OCI-LY3 (cell line): ENCODE results near the gene LEMD1.

Experiments
- H2AFZ ChIP-seq: fragments of 200-600, 300-600 bp; shearing (Covaris generic); 2 replicates; pipeline ENCODE4 v1.6.0; 2014; ENCODE audit warnings: antibody characterized with exemption, low read depth, low read length
- H3K27ac ChIP-seq: fragments of 200-600, 300-600 bp; sonication (generic); 2 replicates; pipeline ENCODE4 v1.5.1; 2014; ENCODE audit warnings: mild to moderate bottlenecking, low read length, moderate library complexity, mixed read lengths
- H3K27me3 ChIP-seq: fragments of 200-600, 300-600 bp; sonication (generic); 2 replicates; pipeline ENCODE4 v1.6.1; 2014; ENCODE audit warnings: low read depth, low read length, mixed read lengths
- H3K36me3 ChIP-seq: fragments of 200-600, 300-600 bp; sonication (generic); replicated peaks from 2 replicates; pipeline ENCODE3; 2014; ENCODE audit warnings: low read depth, low read length, mixed read lengths
- H3K4me1 ChIP-seq: fragments of 300-600, 200-600 bp; sonication (generic); 2 replicates; pipeline ENCODE4 v1.6.1; 2014; ENCODE audit warnings: low read length, mixed read lengths
- H3K4me2 ChIP-seq: fragments of 200-600, 300-600 bp; sonication (generic); 2 replicates; pipeline ENCODE4 v1.6.1; 2014; ENCODE audit warnings: low read length, mixed read lengths
- H3K4me3 ChIP-seq: fragments of 300-600, 200-600 bp; sonication (generic); 2 replicates; pipeline ENCODE4 v1.5.1; 2014; ENCODE audit warnings: antibody characterized with exemption, mild to moderate bottlenecking, low read length, moderate library complexity
- H3K79me2 ChIP-seq: fragments of 300-600, 200-600 bp; shearing (Covaris generic); 2 replicates; pipeline ENCODE4 v1.6.1; 2014; ENCODE audit warnings: mild to moderate bottlenecking, low read length, mixed read lengths
- H3K9ac ChIP-seq: fragments of 300-600, 200-600 bp; shearing (Covaris generic); 2 replicates; pipeline ENCODE4 v1.6.0; 2014; ENCODE audit warnings: mild to moderate bottlenecking, low read length, moderate library complexity
- H3K9me3 ChIP-seq: fragments of 200-600, 300-600 bp; shearing (Covaris generic); 2 replicates; pipeline ENCODE4 v1.6.1; 2014; ENCODE audit warnings: low read length, mixed read lengths; ENCODE audit not compliant: insufficient read depth
- H4K20me1 ChIP-seq: fragments of 200-600, 300-600 bp; sonication (generic); 2 replicates; pipeline ENCODE4 v1.6.1; 2016; ENCODE audit warnings: low read length, mixed read lengths; ENCODE audit not compliant: insufficient read depth
- EZH2phosphoT487 ChIP-seq: fragments of 200-600 bp; shearing (Covaris generic); IDR thresholded peaks from 2 replicates; pipeline ENCODE4 v1.6.1; 2018; ENCODE audit warnings: antibody characterized with exemption, mixed run types, low read depth
- TF ChIP-seq, protein P1 (sequence below): fragments of 200-600, 300-600 bp; sonication (generic); IDR thresholded peaks from 2 replicates; pipeline ENCODE4 v1.5.1; 2014; ENCODE audit warnings: antibody characterized with exemption, low read length, low read depth

Gene LEMD1

DNA sequence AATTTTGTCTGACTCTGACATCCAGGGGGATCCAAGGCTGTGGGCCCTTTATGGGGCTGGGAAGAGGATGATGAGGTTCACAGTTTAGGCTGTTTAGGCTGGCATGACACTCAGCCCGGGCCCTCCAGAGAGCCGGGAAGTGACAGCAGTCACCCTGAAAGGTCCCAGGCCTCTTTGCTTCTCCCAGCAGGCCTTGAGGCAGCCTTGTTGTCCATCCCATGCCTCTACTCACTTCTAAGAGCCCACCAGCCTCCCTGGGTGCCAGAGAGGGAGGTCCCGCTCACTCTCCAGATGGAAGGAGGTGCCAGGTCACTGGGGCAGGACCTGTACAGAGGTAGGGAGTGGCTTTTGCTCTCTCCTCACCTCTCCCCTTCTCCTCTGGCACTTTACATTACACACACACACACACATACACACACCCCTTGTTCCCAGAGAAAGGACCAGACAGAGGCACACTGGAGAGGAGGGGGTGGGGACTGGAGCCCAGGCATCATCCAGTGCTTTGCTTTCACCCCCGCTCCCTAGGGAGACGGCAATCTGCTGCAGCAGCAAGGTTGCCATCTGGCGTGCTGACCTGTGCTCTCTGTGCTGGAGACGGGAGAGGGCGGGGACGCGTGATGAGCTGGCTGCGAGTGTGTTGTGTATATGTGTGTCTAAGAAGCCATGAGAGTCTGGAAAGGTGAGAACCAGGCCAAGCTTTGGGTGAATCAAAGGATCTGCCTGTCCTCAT lies 69.7 kb downstream of the LEMD1 start:
- Histone ChIP-seq H3K36me3 (no peaks in the 10 kb centered on the region), H3K4me3 (no peak overlapping the region), H3K79me2 (no peaks in the 10 kb centered on the region), H3K9me3 (no peaks in the 10 kb centered on the region), H4K20me1 (no peaks in the 10 kb centered on the region), H3K9ac (no peak overlapping the region), H3K27me3 (peaks cover 6% of the 10 kb centered on the region), H3K4me2 (no peak overlapping the region), H2AFZ (peak overlapping the region; percentile 22; the same call in 1 of the 2 replicates), H3K27ac (no peak overlapping the region), H3K4me1 (peaks cover 30% of the 10 kb centered on the region)
- no peak for TF ChIP-seq EZH2phosphoT487
- TF ChIP-seq, protein P1, sequence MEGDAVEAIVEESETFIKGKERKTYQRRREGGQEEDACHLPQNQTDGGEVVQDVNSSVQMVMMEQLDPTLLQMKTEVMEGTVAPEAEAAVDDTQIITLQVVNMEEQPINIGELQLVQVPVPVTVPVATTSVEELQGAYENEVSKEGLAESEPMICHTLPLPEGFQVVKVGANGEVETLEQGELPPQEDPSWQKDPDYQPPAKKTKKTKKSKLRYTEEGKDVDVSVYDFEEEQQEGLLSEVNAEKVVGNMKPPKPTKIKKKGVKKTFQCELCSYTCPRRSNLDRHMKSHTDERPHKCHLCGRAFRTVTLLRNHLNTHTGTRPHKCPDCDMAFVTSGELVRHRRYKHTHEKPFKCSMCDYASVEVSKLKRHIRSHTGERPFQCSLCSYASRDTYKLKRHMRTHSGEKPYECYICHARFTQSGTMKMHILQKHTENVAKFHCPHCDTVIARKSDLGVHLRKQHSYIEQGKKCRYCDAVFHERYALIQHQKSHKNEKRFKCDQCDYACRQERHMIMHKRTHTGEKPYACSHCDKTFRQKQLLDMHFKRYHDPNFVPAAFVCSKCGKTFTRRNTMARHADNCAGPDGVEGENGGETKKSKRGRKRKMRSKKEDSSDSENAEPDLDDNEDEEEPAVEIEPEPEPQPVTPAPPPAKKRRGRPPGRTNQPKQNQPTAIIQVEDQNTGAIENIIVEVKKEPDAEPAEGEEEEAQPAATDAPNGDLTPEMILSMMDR: peak; percentile 13; the same call in 1 of the 2 replicates

DNA sequence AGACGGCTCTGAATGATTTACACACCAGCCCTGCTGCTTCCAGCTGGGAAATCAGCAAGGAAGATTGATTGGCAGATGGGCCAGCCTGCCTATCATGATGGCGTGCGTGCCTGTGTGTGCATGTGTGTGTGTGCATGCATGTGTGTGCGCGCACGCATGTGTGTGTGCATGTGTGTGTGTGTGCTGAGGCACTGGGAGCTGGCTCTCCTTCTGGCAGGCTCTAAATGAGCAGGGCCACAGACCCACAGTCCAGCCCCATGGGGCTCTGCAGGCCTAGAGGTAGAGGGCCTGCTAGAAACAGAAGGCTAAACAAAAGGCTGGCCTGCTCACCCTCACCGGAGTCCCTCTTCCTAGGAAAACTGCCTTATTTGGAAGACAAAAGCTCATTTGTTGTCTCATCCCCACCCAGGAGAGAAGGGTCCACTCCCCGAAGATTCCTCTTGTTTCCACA lies 71.1 kb downstream of the LEMD1 start:
- Histone ChIP-seq H3K4me2 (no peak overlapping the region), H3K4me1 (peaks cover 30% of the 10 kb centered on the region), H3K27ac (no peak overlapping the region), H2AFZ (no peak overlapping the region), H3K4me3 (no peak overlapping the region), H3K9me3 (no peaks in the 10 kb centered on the region), H3K27me3 (no peaks in the 10 kb centered on the region), H4K20me1 (no peaks in the 10 kb centered on the region), H3K79me2 (no peaks in the 10 kb centered on the region), H3K9ac (no peak overlapping the region), H3K36me3 (no peaks in the 10 kb centered on the region)
- TF ChIP-seq, protein P1: no peak
- TF ChIP-seq EZH2phosphoT487: no peak

DNA sequence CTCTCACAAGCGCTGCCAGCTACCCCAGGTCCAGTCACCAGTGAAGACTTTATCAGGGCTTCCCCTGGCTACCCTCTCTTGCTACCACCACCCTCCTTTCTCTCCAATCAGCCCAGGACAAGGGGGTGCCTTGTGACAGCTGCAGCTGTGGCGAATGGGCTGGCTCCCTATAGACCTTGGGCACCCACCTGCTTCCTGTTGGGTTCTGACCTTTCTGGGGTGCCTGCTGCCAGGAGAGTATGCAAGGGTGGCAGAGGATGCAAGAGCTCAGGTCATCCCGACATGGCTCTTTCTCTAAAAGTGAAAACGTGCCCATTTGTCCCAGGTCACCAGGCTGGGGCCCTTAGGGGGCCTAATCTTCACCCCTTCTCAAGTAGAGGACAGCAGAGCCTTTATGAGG lies 71.7 kb downstream of the LEMD1 start:
- Histone ChIP-seq H3K4me1 (peaks cover 30% of the 10 kb centered on the region), H3K4me3 (no peak overlapping the region), H3K9ac (no peak overlapping the region), H3K27me3 (no peaks in the 10 kb centered on the region), H3K79me2 (no peaks in the 10 kb centered on the region), H3K36me3 (no peaks in the 10 kb centered on the region), H4K20me1 (no peaks in the 10 kb centered on the region), H2AFZ (no peak overlapping the region), H3K9me3 (no peaks in the 10 kb centered on the region), H3K27ac (no peak overlapping the region), H3K4me2 (no peak overlapping the region)
- TF ChIP-seq, protein P1: no peak
- TF ChIP-seq EZH2phosphoT487: no peak

DNA sequence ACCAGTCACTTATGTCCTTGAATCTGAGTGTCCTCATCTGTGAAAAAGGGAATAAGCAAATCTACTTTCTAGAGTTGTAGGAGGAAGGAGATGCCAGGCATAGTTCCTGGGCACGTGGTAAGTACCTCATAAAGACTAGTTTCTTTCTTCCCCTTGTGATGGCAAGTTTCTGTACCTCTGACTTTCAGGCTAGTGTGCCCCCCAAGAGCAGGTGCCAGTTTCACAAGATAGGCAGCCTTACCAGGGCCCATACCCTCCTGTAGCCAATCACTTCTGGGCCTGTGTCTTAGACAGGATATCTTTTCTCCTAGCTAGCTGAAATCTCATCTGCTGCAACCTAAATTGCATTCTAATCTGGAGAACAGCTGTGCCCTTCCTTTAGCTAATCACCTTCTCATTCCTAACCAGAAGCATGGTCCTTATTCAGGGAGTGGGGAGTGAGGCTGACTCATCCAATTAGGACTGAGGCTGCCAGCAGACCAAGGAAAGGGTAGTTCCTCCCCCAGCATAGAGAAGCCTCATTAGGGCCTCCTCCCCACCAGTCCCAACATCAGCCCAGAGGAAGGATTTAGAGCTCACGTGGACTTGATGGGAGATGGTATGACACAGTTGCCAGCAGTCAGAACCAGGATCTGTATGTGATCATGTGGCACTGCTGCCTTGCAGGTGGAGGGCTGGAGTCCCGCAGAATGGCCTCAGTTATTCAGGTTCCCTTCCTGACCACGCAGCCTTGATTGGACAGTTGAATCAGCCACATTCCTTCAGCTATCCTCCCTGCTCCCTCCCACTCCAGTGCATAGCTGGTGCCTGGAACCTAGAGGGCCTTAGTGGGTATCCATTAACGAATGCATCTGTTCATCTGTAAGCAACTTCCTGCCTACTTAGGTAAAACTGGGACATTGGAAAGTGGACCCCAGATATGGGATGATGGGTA lies 73.0 kb downstream of the LEMD1 start:
- Histone ChIP-seq H3K9ac (peak overlapping the region; percentile 18; the same call in 1 of the 2 replicates), H3K36me3 (no peaks in the 10 kb centered on the region), H3K79me2 (no peaks in the 10 kb centered on the region), H3K27ac (peak overlapping the region; percentile 63), H3K4me2 (peak overlapping the region; percentile 62), H3K4me3 (peak overlapping the region; percentile 13), H4K20me1 (no peaks in the 10 kb centered on the region), H3K9me3 (no peaks in the 10 kb centered on the region), H3K27me3 (no peaks in the 10 kb centered on the region), H3K4me1 (peaks cover 30% of the 10 kb centered on the region), H2AFZ (peak overlapping the region; percentile 8; the same call in 1 of the 2 replicates)
- no peak for TF ChIP-seq EZH2phosphoT487
- TF ChIP-seq, protein P1: no peak
